ENCODE data around the gene PRR16. TPM values are rescaled to one million over a fixed set of nuclear protein-coding genes. Genes with fewer than 3 reads are reported as not detected.

PRR16 gene
- total RNA-seq, 1 donor from 2014 or later: 2.1 TPM

- H3K27ac Mint-ChIP-seq: no peak overlapping the region
- peaks cover 4% of the 10 kb centered on the region for H3K4me1 Mint-ChIP-seq (ENCODE audit: unreplicated experiment)
- no peak for TF ChIP-seq CTCF (conservative IDR thresholded peaks at IDR 0.05)
- H3K4me3 Mint-ChIP-seq: peak overlapping the region; percentile 90
- H3K36me3 Mint-ChIP-seq: no peaks in the 10 kb centered on the region
- DNase-seq (ENCODE audit: extremely low spot score, unreplicated experiment): no peak
- peaks cover 69% of the 10 kb centered on the region for H3K27me3 Mint-ChIP-seq
- no peaks in the 10 kb centered on the region for H3K9me3 Mint-ChIP-seq
Measured at GRCh38 chr5:120463006-120463680, 957 bp upstream of the PRR16 start.

DNA sequence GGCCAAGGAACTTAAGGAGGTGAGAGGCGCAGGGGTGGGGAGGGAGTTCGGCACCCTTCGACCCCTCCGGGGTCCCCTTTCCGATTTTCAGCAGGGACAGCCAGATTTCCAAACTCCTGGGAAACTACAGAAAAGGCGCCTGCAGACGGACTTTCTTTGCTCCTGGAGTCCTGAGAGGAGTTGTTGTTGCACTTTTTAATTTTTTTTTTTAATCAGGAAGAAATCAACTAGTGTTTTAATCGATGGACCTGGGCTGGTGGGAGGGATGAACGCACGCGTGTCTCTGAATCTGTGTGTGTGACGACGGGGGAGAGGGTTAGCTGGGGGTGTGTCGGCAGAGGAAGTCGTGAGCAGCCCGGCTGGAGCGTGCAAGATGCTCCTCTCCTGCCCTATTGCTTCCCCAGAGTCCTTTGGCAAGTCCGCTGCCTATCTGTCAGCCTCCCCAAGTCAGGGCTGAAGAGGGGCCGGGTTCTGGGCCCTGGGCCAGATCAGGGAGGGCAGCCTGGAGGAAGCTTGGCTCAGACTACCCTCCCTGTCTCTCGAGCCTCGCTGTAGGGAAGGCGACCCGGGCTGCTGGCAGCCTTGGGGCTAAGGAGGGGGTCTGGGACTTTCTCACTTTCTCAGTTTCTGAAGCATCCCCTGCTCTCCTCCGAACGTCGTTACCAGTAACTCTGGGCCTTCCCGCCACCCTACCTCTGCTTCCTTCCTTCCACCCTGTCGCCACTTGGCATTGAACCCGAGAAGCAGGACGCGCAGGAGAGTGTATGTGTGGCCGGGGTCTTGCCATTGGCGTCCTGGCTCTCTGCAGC is 731 bp downstream of the PRR16 start:
- H3K4me1 Mint-ChIP-seq (ENCODE audit: unreplicated experiment): peaks cover 4% of the 10 kb centered on the region
- TF ChIP-seq CTCF (conservative IDR thresholded peaks at IDR 0.05): no peak
- peaks cover 77% of the 10 kb centered on the region for H3K27me3 Mint-ChIP-seq
- DNase-seq (ENCODE audit: extremely low spot score, unreplicated experiment): no peak
- peak overlapping the region; percentile 91 for H3K4me3 Mint-ChIP-seq
- H3K9me3 Mint-ChIP-seq: no peaks in the 10 kb centered on the region
- no peak overlapping the region for H3K27ac Mint-ChIP-seq
- no peaks in the 10 kb centered on the region for H3K36me3 Mint-ChIP-seq

DNA sequence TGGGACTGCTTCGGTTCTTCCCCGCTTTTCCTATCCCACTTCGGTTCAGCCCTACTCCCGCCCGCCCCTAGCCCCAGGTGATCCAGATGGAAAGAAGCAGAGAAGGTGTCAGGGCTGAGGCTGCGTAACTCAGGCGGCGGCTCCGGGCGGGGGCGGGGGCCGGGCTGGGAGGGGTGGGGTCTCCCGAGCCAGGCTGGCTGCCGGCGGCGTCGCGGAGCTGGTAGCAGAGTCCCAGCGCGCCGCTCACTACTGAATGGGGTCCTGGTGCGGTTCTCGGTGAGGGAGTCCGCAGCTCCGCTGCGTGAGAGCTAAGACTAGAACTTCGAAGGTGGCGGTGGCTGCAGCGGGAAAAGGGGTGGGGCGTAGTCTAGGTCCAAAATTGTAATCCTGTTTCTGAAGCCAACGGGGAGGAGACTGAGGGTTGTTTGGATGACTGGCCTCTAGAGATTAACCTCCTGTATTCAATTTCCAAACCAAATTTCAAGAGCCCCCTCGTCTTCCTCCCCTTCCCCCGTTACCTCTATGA is 1.4 kb downstream of the PRR16 start:
- no peak for DNase-seq (ENCODE audit: extremely low spot score, unreplicated experiment)
- Mint-ChIP-seq H3K4me1 (ENCODE audit: unreplicated experiment) (peaks cover 4% of the 10 kb centered on the region), H3K36me3 (no peaks in the 10 kb centered on the region), H3K9me3 (no peaks in the 10 kb centered on the region), H3K27me3 (peaks cover 76% of the 10 kb centered on the region), H3K27ac (no peak overlapping the region), H3K4me3 (peak overlapping the region; percentile 91)
- no peak for TF ChIP-seq CTCF (conservative IDR thresholded peaks at IDR 0.05)

- Mint-ChIP-seq H3K27ac (no peak overlapping the region), H3K4me1 (ENCODE audit: unreplicated experiment) (peaks cover 4% of the 10 kb centered on the region), H3K4me3 (peak overlapping the region; percentile 91), H3K27me3 (peaks cover 71% of the 10 kb centered on the region), H3K9me3 (no peaks in the 10 kb centered on the region), H3K36me3 (no peaks in the 10 kb centered on the region)
- DNase-seq (ENCODE audit: extremely low spot score, unreplicated experiment): no peak
- TF ChIP-seq CTCF (conservative IDR thresholded peaks at IDR 0.05): no peak
Measured at GRCh38 chr5:120466341-120467006, 2.4 kb downstream of the PRR16 start.

GRCh38 chr5:120471971-120472370 is 7.9 kb downstream of the PRR16 start:
- H3K4me3 Mint-ChIP-seq: no peak overlapping the region
- no peaks in the 10 kb centered on the region for H3K36me3 Mint-ChIP-seq
- no peak for TF ChIP-seq CTCF (conservative IDR thresholded peaks at IDR 0.05)
- H3K9me3 Mint-ChIP-seq: no peaks in the 10 kb centered on the region
- H3K27me3 Mint-ChIP-seq: peaks cover 27% of the 10 kb centered on the region
- no peak overlapping the region for H3K27ac Mint-ChIP-seq
- H3K4me1 Mint-ChIP-seq (ENCODE audit: unreplicated experiment): no peaks in the 10 kb centered on the region
- no peak for DNase-seq (ENCODE audit: extremely low spot score, unreplicated experiment)

All from type B pancreatic cell (in vitro differentiated cells).